C4-2B (cell line): ENCODE data around the gene ZBTB40.

ENCODE experiments used
- ZFX ChIP-seq: fragments of 450-650 bp; IDR thresholded peaks from 2 replicates; pipeline ENCODE4 v1.6.1; 2017
- TF ChIP-seq, protein P1 (sequence below): fragments of 450-650 bp; conservative IDR thresholded peaks from 2 replicates; pipeline ENCODE4 v1.5.1; 2017; ENCODE audit warnings: mild to moderate bottlenecking

DNA sequence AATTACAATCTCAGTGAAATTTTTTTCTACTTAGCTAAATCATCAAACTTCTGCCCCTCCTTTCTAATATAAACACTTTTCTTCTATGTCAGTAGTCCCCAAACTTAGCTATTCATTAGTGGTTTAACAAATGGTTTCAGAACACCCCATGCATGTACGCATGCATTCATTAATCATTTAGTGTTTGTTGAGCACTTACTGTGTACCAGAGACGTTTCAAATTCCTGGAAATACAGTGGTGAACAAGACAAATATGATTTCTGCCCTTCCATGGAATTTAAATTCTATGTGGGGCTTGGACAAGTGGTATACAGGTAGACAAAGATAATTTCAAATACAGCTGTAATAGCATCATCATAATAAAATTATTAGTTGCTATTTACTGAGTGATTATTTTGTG lies 1.5 kb downstream of the ZBTB40 start:
- TF ChIP-seq, protein P1, sequence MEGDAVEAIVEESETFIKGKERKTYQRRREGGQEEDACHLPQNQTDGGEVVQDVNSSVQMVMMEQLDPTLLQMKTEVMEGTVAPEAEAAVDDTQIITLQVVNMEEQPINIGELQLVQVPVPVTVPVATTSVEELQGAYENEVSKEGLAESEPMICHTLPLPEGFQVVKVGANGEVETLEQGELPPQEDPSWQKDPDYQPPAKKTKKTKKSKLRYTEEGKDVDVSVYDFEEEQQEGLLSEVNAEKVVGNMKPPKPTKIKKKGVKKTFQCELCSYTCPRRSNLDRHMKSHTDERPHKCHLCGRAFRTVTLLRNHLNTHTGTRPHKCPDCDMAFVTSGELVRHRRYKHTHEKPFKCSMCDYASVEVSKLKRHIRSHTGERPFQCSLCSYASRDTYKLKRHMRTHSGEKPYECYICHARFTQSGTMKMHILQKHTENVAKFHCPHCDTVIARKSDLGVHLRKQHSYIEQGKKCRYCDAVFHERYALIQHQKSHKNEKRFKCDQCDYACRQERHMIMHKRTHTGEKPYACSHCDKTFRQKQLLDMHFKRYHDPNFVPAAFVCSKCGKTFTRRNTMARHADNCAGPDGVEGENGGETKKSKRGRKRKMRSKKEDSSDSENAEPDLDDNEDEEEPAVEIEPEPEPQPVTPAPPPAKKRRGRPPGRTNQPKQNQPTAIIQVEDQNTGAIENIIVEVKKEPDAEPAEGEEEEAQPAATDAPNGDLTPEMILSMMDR = no peak
- TF ChIP-seq ZFX = no peak
